ENCODE measurements around the gene GPRC5B.

Gene GPRC5B

DNA sequence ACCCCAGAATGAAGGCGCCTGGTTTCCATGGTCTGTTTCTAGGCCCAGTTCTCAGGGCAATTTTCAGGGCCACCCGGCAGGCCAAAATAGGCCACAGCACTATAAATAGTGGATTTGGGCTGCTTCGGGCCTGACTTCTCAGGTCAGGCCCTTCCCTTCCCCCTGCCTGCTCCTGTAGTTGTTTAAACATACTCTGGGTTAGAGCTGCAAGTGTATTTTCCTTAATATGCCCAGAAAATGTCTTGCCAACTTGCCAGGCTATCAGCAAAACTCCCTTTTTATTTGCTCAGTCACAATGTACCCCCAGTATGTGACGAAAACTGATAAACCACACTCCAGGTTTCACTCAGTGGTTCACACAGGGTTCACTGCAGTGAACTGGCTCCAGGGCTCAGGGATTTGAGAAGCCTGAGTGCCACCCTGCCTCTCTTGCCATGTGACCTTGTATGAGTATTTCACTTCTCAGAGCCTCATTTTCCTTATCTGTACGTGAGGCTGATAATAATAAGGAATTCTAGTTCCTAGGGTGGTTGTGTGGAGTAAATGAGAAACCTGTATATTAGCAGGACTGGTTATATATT, 76.5 kb downstream of the GPRC5B start:
- H3K4me3 ChIP-seq (ENCODE audit: control insufficient read depth, low read depth, low read length): no peak overlapping the region
- TF ChIP-seq, protein P1, sequence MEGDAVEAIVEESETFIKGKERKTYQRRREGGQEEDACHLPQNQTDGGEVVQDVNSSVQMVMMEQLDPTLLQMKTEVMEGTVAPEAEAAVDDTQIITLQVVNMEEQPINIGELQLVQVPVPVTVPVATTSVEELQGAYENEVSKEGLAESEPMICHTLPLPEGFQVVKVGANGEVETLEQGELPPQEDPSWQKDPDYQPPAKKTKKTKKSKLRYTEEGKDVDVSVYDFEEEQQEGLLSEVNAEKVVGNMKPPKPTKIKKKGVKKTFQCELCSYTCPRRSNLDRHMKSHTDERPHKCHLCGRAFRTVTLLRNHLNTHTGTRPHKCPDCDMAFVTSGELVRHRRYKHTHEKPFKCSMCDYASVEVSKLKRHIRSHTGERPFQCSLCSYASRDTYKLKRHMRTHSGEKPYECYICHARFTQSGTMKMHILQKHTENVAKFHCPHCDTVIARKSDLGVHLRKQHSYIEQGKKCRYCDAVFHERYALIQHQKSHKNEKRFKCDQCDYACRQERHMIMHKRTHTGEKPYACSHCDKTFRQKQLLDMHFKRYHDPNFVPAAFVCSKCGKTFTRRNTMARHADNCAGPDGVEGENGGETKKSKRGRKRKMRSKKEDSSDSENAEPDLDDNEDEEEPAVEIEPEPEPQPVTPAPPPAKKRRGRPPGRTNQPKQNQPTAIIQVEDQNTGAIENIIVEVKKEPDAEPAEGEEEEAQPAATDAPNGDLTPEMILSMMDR (IDR thresholded peaks at IDR 0.05; ENCODE audit: control insufficient read depth, insufficient read depth, low read depth, low read length, missing control alignments): no peak
- no peak for DNase-seq (ENCODE audit: low read depth)
